H9 (cell line): ENCODE results near the gene FAM204A. TPM values are rescaled to one million over a fixed set of nuclear protein-coding genes. Genes with fewer than 3 reads are reported as not detected.

ENCODE experiments used
- DNase-seq: peaks from one replicate; pipeline ENCODE4 v3.0.0-alpha.2; 2017
- H2AFZ ChIP-seq: one replicate; pipeline ENCODE4 v1.6.1; 2013; ENCODE audit warnings: mild to moderate bottlenecking, low read length, control low read depth, moderate library complexity
- H2AK5ac ChIP-seq: 2 replicates; pipeline ENCODE4 v1.6.1; 2013; ENCODE audit warnings: low read length, control low read depth, mixed read lengths; ENCODE audit not compliant: insufficient read length
- H2BK120ac ChIP-seq: one replicate; pipeline ENCODE4 v1.6.1; 2013; ENCODE audit warnings: low read depth, mild to moderate bottlenecking, low read length, control low read depth, inconsistent platforms; ENCODE audit not compliant: poor library complexity, severe bottlenecking
- H2BK12ac ChIP-seq: 2 replicates; pipeline ENCODE4 v1.6.1; 2013; ENCODE audit warnings: low read length, control low read depth, mixed read lengths, low read depth; ENCODE audit not compliant: insufficient read length
- H2BK15ac ChIP-seq: 2 replicates; pipeline ENCODE4 v1.6.1; 2013; ENCODE audit warnings: low read depth, low read length, control low read depth
- H2BK20ac ChIP-seq: one replicate; pipeline ENCODE4 v1.6.1; 2013; ENCODE audit warnings: low read depth, mild to moderate bottlenecking, low read length, control low read depth, inconsistent platforms; ENCODE audit not compliant: poor library complexity, severe bottlenecking
- H2BK5ac ChIP-seq: 2 replicates; pipeline ENCODE4 v1.6.1; 2013; ENCODE audit warnings: low read length, control low read depth, mixed read lengths; ENCODE audit not compliant: insufficient read length
- H3K14ac ChIP-seq: 2 replicates; pipeline ENCODE4 v1.6.1; 2013; ENCODE audit warnings: low read length, control low read depth; ENCODE audit not compliant: insufficient read depth
- H3K18ac ChIP-seq: 2 replicates; pipeline ENCODE4 v1.6.1; 2013; ENCODE audit warnings: low read depth, mild to moderate bottlenecking, mixed read lengths, low read length, control low read depth; ENCODE audit not compliant: insufficient read length
- H3K23ac ChIP-seq: 2 replicates; pipeline ENCODE4 v1.6.1; 2013; ENCODE audit warnings: low read length, control low read depth, mixed read lengths, low read depth; ENCODE audit not compliant: insufficient read length
- H3K23me2 ChIP-seq: 2 replicates; pipeline ENCODE4 v1.6.1; 2013; ENCODE audit warnings: low read depth, mild to moderate bottlenecking, mixed read lengths, low read length, control low read depth; ENCODE audit not compliant: insufficient read length, poor library complexity, severe bottlenecking
- H3K27ac ChIP-seq: 2 replicates; pipeline ENCODE4 v1.5.1; 2013; ENCODE audit warnings: low read length, control low read depth, mixed read lengths, low read depth; ENCODE audit not compliant: insufficient read length
- H3K27me3 ChIP-seq: 2 replicates; pipeline ENCODE4 v1.6.1; 2013; ENCODE audit warnings: low read length, control low read depth, inconsistent platforms; ENCODE audit not compliant: insufficient read depth
- H3K4ac ChIP-seq: 2 replicates; pipeline ENCODE4 v1.6.1; 2013; ENCODE audit warnings: low read depth, mild to moderate bottlenecking, control low read depth, inconsistent platforms, low read length, moderate library complexity
- H3K4me1 ChIP-seq: 2 replicates; pipeline ENCODE4 v1.6.1; 2013; ENCODE audit warnings: low read length, control low read depth, inconsistent platforms; ENCODE audit not compliant: insufficient read depth
- H3K4me2 ChIP-seq: 2 replicates; pipeline ENCODE4 v1.6.1; 2013; ENCODE audit warnings: low read length, control low read depth, mixed read lengths; ENCODE audit not compliant: insufficient read length, insufficient read depth
- H3K56ac ChIP-seq: 2 replicates; pipeline ENCODE4 v1.6.1; 2013; ENCODE audit warnings: low read depth, mild to moderate bottlenecking, mixed read lengths, low read length, control low read depth; ENCODE audit not compliant: insufficient read length
- H3K79me1 ChIP-seq: 2 replicates; pipeline ENCODE4 v1.6.1; 2013; ENCODE audit warnings: low read depth, mild to moderate bottlenecking, moderate library complexity, low read length, control low read depth, inconsistent platforms; ENCODE audit not compliant: insufficient read depth, poor library complexity, severe bottlenecking
- H3K79me2 ChIP-seq: 2 replicates; pipeline ENCODE4 v1.6.1; 2013; ENCODE audit warnings: low read length, control low read depth, inconsistent platforms; ENCODE audit not compliant: insufficient read depth
- H3K9ac ChIP-seq: 2 replicates; pipeline ENCODE4 v1.6.1; 2013; ENCODE audit warnings: low read length, control low read depth, mixed read lengths; ENCODE audit not compliant: insufficient read length; ENCODE audit errors: extremely low read depth
- H3K9me3 ChIP-seq: one replicate; pipeline ENCODE4 v1.6.1; 2013; ENCODE audit warnings: low read depth, low read length, inconsistent platforms; ENCODE audit not compliant: control insufficient read depth
- H3T11ph ChIP-seq: one replicate; pipeline ENCODE4 v1.6.1; 2013; ENCODE audit warnings: mild to moderate bottlenecking, low read length, control low read depth, inconsistent platforms
- H4K20me1 ChIP-seq: one replicate; pipeline ENCODE4 v1.6.1; 2013; ENCODE audit not compliant: control insufficient read depth, insufficient read length, insufficient read depth
- H4K5ac ChIP-seq: 2 replicates; pipeline ENCODE4 v1.6.1; 2013; ENCODE audit warnings: low read depth, mild to moderate bottlenecking, mixed read lengths, low read length, control low read depth; ENCODE audit not compliant: insufficient read length
- H4K8ac ChIP-seq: replicated peaks from 2 replicates; pipeline ENCODE4 v1.6.1; 2013; ENCODE audit warnings: low read length, control low read depth, mixed read lengths, low read depth; ENCODE audit not compliant: insufficient read length
- H4K91ac ChIP-seq: 2 replicates; pipeline ENCODE4 v1.6.1; 2013; ENCODE audit warnings: low read depth, mild to moderate bottlenecking, moderate library complexity, mixed read lengths, low read length, control low read depth; ENCODE audit not compliant: insufficient read length
- H3K27ac Mint-ChIP-seq, 3 experiments: 2 replicates in 2 of 3; 3 replicates in 1 of 3; pipeline ENCODE4 v1.8.0; 2020 to 2021; ENCODE audit warnings: mixed read lengths in 3 of 3, mild to moderate bottlenecking in 1 of 3, moderate library complexity in 1 of 3
- H3K27me3 Mint-ChIP-seq: 2 replicates; pipeline ENCODE4 v1.8.0; 2021; ENCODE audit warnings: low read depth, mild to moderate bottlenecking, moderate library complexity, mixed read lengths
- H3K36me3 Mint-ChIP-seq, 3 experiments: 2 replicates in 2 of 3; 3 replicates in 1 of 3; pipeline ENCODE4 v1.8.0; 2020 to 2021; ENCODE audit warnings: low read depth in 3 of 3, mixed read lengths in 3 of 3; ENCODE audit not compliant: insufficient read depth in 1 of 3
- H3K4me1 Mint-ChIP-seq, 2 experiments: 2 replicates each; pipeline ENCODE4 v1.8.0; 2020; ENCODE audit warnings: mixed read lengths in 2 of 2
- H3K4me3 Mint-ChIP-seq, 2 experiments: 2 replicates in 1 of 2; 3 replicates in 1 of 2; pipeline ENCODE4 v1.8.0; 2020 to 2021; ENCODE audit warnings: mild to moderate bottlenecking in 2 of 2, mixed read lengths in 2 of 2, moderate library complexity in 1 of 2
- H3K9me3 Mint-ChIP-seq, 2 experiments: 2 replicates in 1 of 2; 3 replicates in 1 of 2; pipeline ENCODE4 v1.8.0; 2020; ENCODE audit warnings: mild to moderate bottlenecking in 2 of 2, mixed read lengths in 2 of 2, moderate library complexity in 1 of 2
- total RNA-seq: library from RNA; stranded (reverse); gene quantifications from 2 replicates; pipeline ENCODE4 v1.2.1, GENCODE V29; 2021
- TF ChIP-seq, protein P1 (sequence below): fragments of 200-600 bp; sonication (generic); conservative IDR thresholded peaks from 3 replicates; pipeline ENCODE4 v1.8.0; 2021; ENCODE audit warnings: antibody characterized with exemption, mild to moderate bottlenecking

Gene FAM204A
- total RNA-seq, 1 experiment from 2014 or later = 42.5 TPM

DNA sequence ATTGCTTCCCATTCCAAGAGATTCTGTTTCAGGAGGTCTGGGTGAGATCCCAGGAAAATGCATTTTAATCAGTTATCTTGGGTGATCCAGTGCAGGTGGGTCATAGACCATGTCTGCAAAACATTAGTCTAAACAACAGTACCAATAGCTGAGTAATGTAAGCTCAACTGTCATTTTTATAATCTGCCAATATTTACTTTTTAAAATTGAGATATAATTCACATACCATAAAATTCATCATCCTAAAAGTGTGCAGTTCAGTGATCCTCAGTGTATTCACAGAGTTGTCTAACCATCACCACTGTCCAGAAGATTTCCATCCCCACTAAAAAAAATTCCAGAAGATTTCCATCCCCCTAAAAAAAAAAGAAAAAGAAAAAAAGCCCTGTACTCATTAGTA lies 51.0 kb downstream of the FAM204A start:
- Histone ChIP-seq H2BK12ac (no peak overlapping the region), H4K91ac (no peak overlapping the region), H3K27me3 (no peaks in the 10 kb centered on the region), H2BK20ac (no peak overlapping the region), H3K79me1 (no peaks in the 10 kb centered on the region), H3K56ac (no peak overlapping the region), H3K14ac (no peak overlapping the region), H3K9ac (no peak overlapping the region), H3K79me2 (no peaks in the 10 kb centered on the region), H4K20me1 (no peaks in the 10 kb centered on the region), H2AFZ (no peak overlapping the region), H3K23ac (no peak overlapping the region), H3K18ac (no peak overlapping the region), H2BK120ac (no peak overlapping the region), H3K4me2 (no peak overlapping the region), H2AK5ac (no peak overlapping the region), H3K27ac (no peak overlapping the region), H2BK5ac (no peak overlapping the region), H3K4ac (no peak overlapping the region), H3K9me3 (no peaks in the 10 kb centered on the region), H3K4me1 (no peaks in the 10 kb centered on the region; the same call in 1 of the 2 replicates), H3T11ph (no peak overlapping the region), H2BK15ac (no peak overlapping the region), H4K8ac (no peak overlapping the region), H4K5ac (no peak overlapping the region), H3K23me2 (no peaks in the 10 kb centered on the region)
- peaks cover 12 to 17% of the 10 kb centered on the region in 2 experiments for H3K4me1 Mint-ChIP-seq
- TF ChIP-seq, protein P1, sequence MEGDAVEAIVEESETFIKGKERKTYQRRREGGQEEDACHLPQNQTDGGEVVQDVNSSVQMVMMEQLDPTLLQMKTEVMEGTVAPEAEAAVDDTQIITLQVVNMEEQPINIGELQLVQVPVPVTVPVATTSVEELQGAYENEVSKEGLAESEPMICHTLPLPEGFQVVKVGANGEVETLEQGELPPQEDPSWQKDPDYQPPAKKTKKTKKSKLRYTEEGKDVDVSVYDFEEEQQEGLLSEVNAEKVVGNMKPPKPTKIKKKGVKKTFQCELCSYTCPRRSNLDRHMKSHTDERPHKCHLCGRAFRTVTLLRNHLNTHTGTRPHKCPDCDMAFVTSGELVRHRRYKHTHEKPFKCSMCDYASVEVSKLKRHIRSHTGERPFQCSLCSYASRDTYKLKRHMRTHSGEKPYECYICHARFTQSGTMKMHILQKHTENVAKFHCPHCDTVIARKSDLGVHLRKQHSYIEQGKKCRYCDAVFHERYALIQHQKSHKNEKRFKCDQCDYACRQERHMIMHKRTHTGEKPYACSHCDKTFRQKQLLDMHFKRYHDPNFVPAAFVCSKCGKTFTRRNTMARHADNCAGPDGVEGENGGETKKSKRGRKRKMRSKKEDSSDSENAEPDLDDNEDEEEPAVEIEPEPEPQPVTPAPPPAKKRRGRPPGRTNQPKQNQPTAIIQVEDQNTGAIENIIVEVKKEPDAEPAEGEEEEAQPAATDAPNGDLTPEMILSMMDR = no peak
- H3K4me3 Mint-ChIP-seq = no peak overlapping the region
- no peak overlapping the region for H3K27ac Mint-ChIP-seq
- H3K9me3 Mint-ChIP-seq = peaks cover 0 to 4% of the 10 kb centered on the region in 2 experiments; a peak in 3 of 5 replicates
- DNase-seq = no peak
- H3K27me3 Mint-ChIP-seq = peaks cover 4% of the 10 kb centered on the region
- no peaks in the 10 kb centered on the region for H3K36me3 Mint-ChIP-seq
